ENCODE data around the gene RPL32. TPM values are rescaled to one million over a fixed set of nuclear protein-coding genes. Genes with fewer than 3 reads are reported as not detected.

Gene RPL32
- total and polyA plus RNA-seq, 4 donors, result 1,163 to 3,171 (median 1,500) TPM

DNA sequence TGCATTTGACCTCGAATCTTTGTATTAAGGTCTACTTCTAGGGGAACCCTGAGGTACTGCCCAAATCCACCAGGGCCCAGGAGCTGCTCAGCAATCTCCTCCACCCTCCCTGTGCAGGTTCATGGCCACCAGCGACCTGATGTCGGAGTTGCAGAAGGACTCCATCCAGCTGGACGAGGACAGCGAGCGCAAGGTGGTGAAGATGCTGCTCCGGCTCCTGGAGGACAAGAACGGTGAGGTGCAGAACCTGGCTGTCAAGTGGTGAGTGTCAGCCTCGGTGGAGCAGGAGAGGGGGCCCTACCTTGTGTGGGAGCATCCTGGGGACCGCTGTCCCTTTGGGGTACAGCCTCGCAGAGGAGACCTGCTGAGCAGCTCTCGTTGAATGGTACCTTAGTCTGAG, 38.0 kb downstream of the RPL32 start:
- DNase-seq (no peak), ATAC-seq (ENCODE audit: insufficient read depth, low FRiP score) (no peak)
- Histone ChIP-seq H3K36me3 (ENCODE audit: control insufficient read depth in 4 of 4, insufficient read depth in 4 of 4, low read length in 4 of 4) (peaks cover 2 to 9% (median 2%) of the 10 kb centered on the region in 4 donors), H3K4me1 (ENCODE audit: control insufficient read depth in 5 of 5, insufficient read depth in 5 of 5, low read length in 5 of 5) (peaks cover 0 to 5% (median 0%) of the 10 kb centered on the region in 5 donors), H3K9ac (ENCODE audit: insufficient read depth in 1 of 2, low read length in 2 of 2) (no peak overlapping the region), H3K9me3 (ENCODE audit: control insufficient read depth in 4 of 4, insufficient read depth in 3 of 4, low read length in 3 of 4) (no peaks in the 10 kb centered on the region), H3K27me3 (ENCODE audit: control insufficient read depth in 3 of 3, insufficient read depth in 3 of 3, low read length in 2 of 3) (no peaks in the 10 kb centered on the region), H3K27ac (ENCODE audit: low read depth in 1 of 2, low read length in 1 of 2) (no peak overlapping the region), H3K4me3 (no peak overlapping the region)
- WGBS, 2 donors, result 97 to 98% methylated on average over 12 of the region's 12 CpGs
- TF ChIP-seq, protein P1, sequence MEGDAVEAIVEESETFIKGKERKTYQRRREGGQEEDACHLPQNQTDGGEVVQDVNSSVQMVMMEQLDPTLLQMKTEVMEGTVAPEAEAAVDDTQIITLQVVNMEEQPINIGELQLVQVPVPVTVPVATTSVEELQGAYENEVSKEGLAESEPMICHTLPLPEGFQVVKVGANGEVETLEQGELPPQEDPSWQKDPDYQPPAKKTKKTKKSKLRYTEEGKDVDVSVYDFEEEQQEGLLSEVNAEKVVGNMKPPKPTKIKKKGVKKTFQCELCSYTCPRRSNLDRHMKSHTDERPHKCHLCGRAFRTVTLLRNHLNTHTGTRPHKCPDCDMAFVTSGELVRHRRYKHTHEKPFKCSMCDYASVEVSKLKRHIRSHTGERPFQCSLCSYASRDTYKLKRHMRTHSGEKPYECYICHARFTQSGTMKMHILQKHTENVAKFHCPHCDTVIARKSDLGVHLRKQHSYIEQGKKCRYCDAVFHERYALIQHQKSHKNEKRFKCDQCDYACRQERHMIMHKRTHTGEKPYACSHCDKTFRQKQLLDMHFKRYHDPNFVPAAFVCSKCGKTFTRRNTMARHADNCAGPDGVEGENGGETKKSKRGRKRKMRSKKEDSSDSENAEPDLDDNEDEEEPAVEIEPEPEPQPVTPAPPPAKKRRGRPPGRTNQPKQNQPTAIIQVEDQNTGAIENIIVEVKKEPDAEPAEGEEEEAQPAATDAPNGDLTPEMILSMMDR (IDR thresholded peaks at IDR 0.05; ENCODE audit: control extremely low read depth, extremely low read depth), result no peak

DNA sequence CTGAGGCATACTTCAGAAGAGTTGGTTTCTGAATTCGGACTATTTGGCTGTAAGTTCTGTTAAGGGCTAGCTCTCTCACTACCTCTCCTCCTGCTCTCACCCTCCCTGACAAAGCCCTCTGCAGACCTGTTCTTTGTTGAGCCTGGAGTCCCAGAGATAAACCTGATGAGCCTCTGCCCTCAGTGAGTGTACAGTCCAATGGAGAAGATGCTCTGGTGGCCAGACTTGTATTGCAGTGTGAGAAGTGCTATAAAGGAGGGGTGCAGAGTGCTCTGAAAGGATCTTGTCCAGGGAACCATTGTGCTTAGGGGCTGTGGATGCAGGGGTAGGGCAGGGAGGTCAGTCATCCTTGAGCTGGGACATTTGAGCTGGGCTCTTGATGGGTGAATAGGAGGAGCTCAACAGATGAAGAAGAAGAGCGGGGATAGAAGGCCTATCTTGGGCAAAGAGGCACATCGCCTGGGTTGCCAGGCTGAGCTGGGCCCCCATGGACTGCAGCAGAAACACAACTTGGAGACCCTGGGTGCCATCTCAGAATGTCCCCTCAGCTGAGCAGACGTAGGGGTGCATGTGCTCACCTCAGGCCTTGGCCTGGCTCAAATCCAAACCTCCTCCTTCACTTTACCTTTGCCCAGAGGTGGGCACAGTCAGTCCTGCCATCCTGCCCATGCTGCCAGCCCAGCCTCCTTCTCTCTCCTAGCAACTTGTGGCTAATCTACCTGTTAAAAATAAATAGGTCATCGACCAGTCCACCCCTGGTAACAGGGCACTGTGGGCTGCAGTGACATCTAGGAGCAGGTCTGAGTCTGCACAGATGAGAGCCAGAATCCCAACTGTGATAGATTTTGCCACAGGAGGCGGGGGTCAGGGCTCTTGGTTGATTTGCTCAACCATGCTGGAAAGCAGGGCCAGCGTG, 41.6 kb downstream of the RPL32 start:
- WGBS, 2 donors, result 89 to 91% methylated on average over 7 of the region's 7 CpGs
- TF ChIP-seq, protein P1 (IDR thresholded peaks at IDR 0.05; ENCODE audit: control extremely low read depth, extremely low read depth), result no peak
- DNase-seq (no peak), ATAC-seq (ENCODE audit: insufficient read depth, low FRiP score) (no peak)
- no peaks in the 10 kb centered on the region for H3K9me3 ChIP-seq (ENCODE audit: control insufficient read depth in 4 of 4, insufficient read depth in 3 of 4, low read length in 3 of 4)
- no peak overlapping the region for H3K4me3 ChIP-seq
- peaks cover 2 to 7% (median 2%) of the 10 kb centered on the region in 4 donors for H3K36me3 ChIP-seq (ENCODE audit: control insufficient read depth in 4 of 4, insufficient read depth in 4 of 4, low read length in 4 of 4)
- H3K27me3 ChIP-seq (ENCODE audit: control insufficient read depth in 3 of 3, insufficient read depth in 3 of 3, low read length in 2 of 3), result no peaks in the 10 kb centered on the region
- H3K27ac ChIP-seq (ENCODE audit: low read depth in 1 of 2, low read length in 1 of 2), result no peak overlapping the region
- H3K4me1 ChIP-seq (ENCODE audit: control insufficient read depth in 5 of 5, insufficient read depth in 5 of 5, low read length in 5 of 5), result peaks cover 0 to 4% (median 0%) of the 10 kb centered on the region in 5 donors
- no peak overlapping the region for H3K9ac ChIP-seq (ENCODE audit: insufficient read depth in 1 of 2, low read length in 2 of 2)

DNA sequence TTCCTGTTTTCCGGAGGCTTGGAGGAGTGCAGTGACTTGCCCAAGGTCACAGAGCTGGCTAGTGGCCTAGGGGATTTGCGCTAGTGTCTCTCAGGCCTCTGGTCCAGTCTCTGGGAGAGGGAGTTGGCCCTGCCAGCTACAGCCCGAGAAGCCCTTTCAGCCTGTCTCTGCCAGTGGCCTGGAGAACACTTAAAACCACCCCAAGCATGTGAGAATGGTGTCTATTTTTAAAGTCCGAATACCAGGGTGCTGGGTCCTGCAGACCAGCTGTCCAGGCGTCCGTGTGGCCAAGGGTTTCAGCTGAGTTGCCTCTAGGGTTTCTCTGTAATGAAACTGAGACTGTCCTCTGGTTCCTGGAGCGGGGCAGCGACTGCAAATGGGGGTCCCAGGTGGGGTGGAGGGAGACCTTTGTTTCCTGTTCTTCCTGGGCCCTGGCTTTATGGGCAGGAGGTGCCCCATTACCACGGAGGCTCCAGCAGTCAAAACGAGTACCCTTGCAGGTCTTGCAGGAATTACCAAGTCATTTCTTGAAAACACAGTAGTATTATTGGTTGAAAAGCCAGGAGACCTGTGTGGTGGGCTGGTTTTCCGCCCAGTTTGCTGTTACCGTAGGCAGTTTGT, 42.7 kb downstream of the RPL32 start:
- peaks cover 0 to under 1% (median 0%) of the 10 kb centered on the region in 4 donors for H3K36me3 ChIP-seq (ENCODE audit: control insufficient read depth in 4 of 4, insufficient read depth in 4 of 4, low read length in 4 of 4)
- H3K9me3 ChIP-seq (ENCODE audit: control insufficient read depth in 4 of 4, insufficient read depth in 3 of 4, low read length in 3 of 4), result no peaks in the 10 kb centered on the region
- no peaks in the 10 kb centered on the region for H3K27me3 ChIP-seq (ENCODE audit: control insufficient read depth in 3 of 3, insufficient read depth in 3 of 3, low read length in 2 of 3)
- H3K4me3 ChIP-seq, result no peak overlapping the region
- H3K4me1 ChIP-seq (ENCODE audit: control insufficient read depth in 5 of 5, insufficient read depth in 5 of 5, low read length in 5 of 5), result peaks cover 0 to 4% (median 0%) of the 10 kb centered on the region in 5 donors
- 72 to 78% methylated on average over 12 of the region's 12 CpGs for WGBS, 2 donors
- ATAC-seq (ENCODE audit: insufficient read depth, low FRiP score) (no peak), DNase-seq (no peak)
- H3K27ac ChIP-seq (ENCODE audit: low read depth in 1 of 2, low read length in 1 of 2), result peak overlapping the region; percentile 8 to 68
- no peak overlapping the region for H3K9ac ChIP-seq (ENCODE audit: insufficient read depth in 1 of 2, low read length in 2 of 2)
- TF ChIP-seq, protein P1 (IDR thresholded peaks at IDR 0.05; ENCODE audit: control extremely low read depth, extremely low read depth), result no peak

All from lung (tissue), 12 donors.